ENCODE results near the gene ARL2BP. TPM values are rescaled to one million over a fixed set of nuclear protein-coding genes. Genes with fewer than 3 reads are reported as not detected.
A peak's percentile ranks its signal among the peaks of the same experiment; 100 is the strongest.

The ARL2BP gene
- total and polyA plus RNA-seq, 2 donors (not counting 1 experiment from before 2014, with no cell fraction given), result 32.5 to 38.8 TPM

- Mint-ChIP-seq H3K27ac (peak overlapping the region; percentile 73), H3K4me3 (peak overlapping the region; percentile 18), H3K27me3 (no peaks in the 10 kb centered on the region), H3K9me3 (ENCODE audit: insufficient read depth) (no peaks in the 10 kb centered on the region), H3K4me1 (peaks cover 37% of the 10 kb centered on the region)
- peaks cover 7% of the 10 kb centered on the region for H3K79me2 ChIP-seq (ENCODE audit: control insufficient read depth, insufficient read depth, low read length)
- peaks cover 3 to 10% of the 10 kb centered on the region in 2 experiments for H3K36me3 ChIP-seq (replicated peaks in 1 of 2; ENCODE audit: control extremely low read depth in 1 of 2, control insufficient read depth in 1 of 2, extremely low read depth in 1 of 2, insufficient read depth in 2 of 2, low read length in 1 of 2)
- DNase-seq, result peak; percentile 71
- TF ChIP-seq EZH2 (IDR thresholded peaks at IDR 0.05; ENCODE audit: borderline replicate concordance, insufficient read depth, low read depth, low read length, poor library complexity, severe bottlenecking) (no peak), CTCF (IDR thresholded peaks at IDR 0.05) (no peak)
- H3K9me3 ChIP-seq (ENCODE audit: control extremely low read depth in 1 of 3, control insufficient read depth in 2 of 3, insufficient read depth in 1 of 3, low read length in 2 of 3), result no peaks in the 10 kb centered on the region
- H3K27me3 ChIP-seq (replicated peaks in 1 of 4; ENCODE audit: control extremely low read depth in 1 of 4, control insufficient read depth in 3 of 4, insufficient read depth in 4 of 4, low read length in 3 of 4), result no peaks in the 10 kb centered on the region
- CTCF ChIA-PET, result interaction anchor here (1.3 to 1.5 kb wide), 2 partner anchors 9 to 177 kb away, joined by 4 to 5 read pairs; no protein-coding TSS in a partner anchor
- H3K4me1 ChIP-seq (ENCODE audit: control insufficient read depth in 2 of 2, insufficient read depth in 2 of 2, low read length in 2 of 2), result peaks cover 30 to 35% of the 10 kb centered on the region in 2 donors
- peak overlapping the region; percentile 52 for H3K4me2 ChIP-seq (replicated peaks; ENCODE audit: low read depth, low read length, poor library complexity, severe bottlenecking)
- H4K20me1 ChIP-seq (ENCODE audit: control insufficient read depth, insufficient read depth, low read length, poor library complexity, severe bottlenecking), result no peaks in the 10 kb centered on the region
- ATAC-seq (ENCODE audit: low read depth), result peak; percentile 19
- H3K9ac ChIP-seq (ENCODE audit: low read length), result no peak overlapping the region
- H3K27ac ChIP-seq (ENCODE audit: low read length in 2 of 2), result peak overlapping the region; percentile 54 to 73
- intact Hi-C loops (cut with micrococcal nuclease), result loop anchor here (5.0 to 10.0 kb wide), 3 partner anchors 176 to 764 kb away; partner anchors contain the start of genes HERPUD1, USB1 and ZNF319
- H2AFZ ChIP-seq (ENCODE audit: insufficient read depth, low read depth, low read length, poor library complexity, severe bottlenecking), result peak overlapping the region; percentile 5
- WGBS (ENCODE audit: insufficient coverage), result 18% methylated on average over 2 of the region's 2 CpGs
- peak overlapping the region in 1 of 5 experiments; percentile 29 for H3K4me3 ChIP-seq (ENCODE audit: control extremely low read depth in 1 of 5, extremely low read depth in 1 of 5, insufficient read depth in 1 of 5, low read depth in 2 of 5, low read length in 4 of 5)
- POLR2A ChIA-PET, result no interaction called here
These were observed 4.2 kb upstream of the ARL2BP start for GRCh38 chr16:57240851-57241250.

- Histone ChIP-seq H3K27me3 (replicated peaks in 1 of 4; ENCODE audit: control extremely low read depth in 1 of 4, control insufficient read depth in 3 of 4, insufficient read depth in 4 of 4, low read length in 3 of 4) (no peaks in the 10 kb centered on the region), H3K9me3 (ENCODE audit: control extremely low read depth in 1 of 3, control insufficient read depth in 2 of 3, insufficient read depth in 1 of 3, low read length in 2 of 3) (no peaks in the 10 kb centered on the region), H3K27ac (ENCODE audit: low read length in 2 of 2) (no peak overlapping the region), H3K36me3 (replicated peaks in 1 of 2; ENCODE audit: control extremely low read depth in 1 of 2, control insufficient read depth in 1 of 2, extremely low read depth in 1 of 2, insufficient read depth in 2 of 2, low read length in 1 of 2) (peaks cover 4 to 13% of the 10 kb centered on the region in 2 experiments), H2AFZ (ENCODE audit: insufficient read depth, low read depth, low read length, poor library complexity, severe bottlenecking) (no peak overlapping the region), H4K20me1 (ENCODE audit: control insufficient read depth, insufficient read depth, low read length, poor library complexity, severe bottlenecking) (no peaks in the 10 kb centered on the region), H3K4me2 (replicated peaks; ENCODE audit: low read depth, low read length, poor library complexity, severe bottlenecking) (no peak overlapping the region), H3K9ac (ENCODE audit: low read length) (no peak overlapping the region), H3K79me2 (ENCODE audit: control insufficient read depth, insufficient read depth, low read length) (peaks cover 7% of the 10 kb centered on the region), H3K4me3 (ENCODE audit: control extremely low read depth in 1 of 5, extremely low read depth in 1 of 5, insufficient read depth in 1 of 5, low read depth in 2 of 5, low read length in 4 of 5) (no peak overlapping the region), H3K4me1 (ENCODE audit: control insufficient read depth in 2 of 2, insufficient read depth in 2 of 2, low read length in 2 of 2) (peaks cover 26 to 33% of the 10 kb centered on the region in 2 donors)
- no peak for ATAC-seq (ENCODE audit: low read depth)
- 60% methylated on average over 1 of the region's 2 CpGs for WGBS (ENCODE audit: insufficient coverage)
- intact Hi-C loops (cut with micrococcal nuclease), result loop anchor here (5.0 to 10.0 kb wide), 3 partner anchors 175 to 762 kb away; partner anchors contain the start of genes HERPUD1, USB1 and ZNF319
- H3K4me1 Mint-ChIP-seq, result peaks cover 34% of the 10 kb centered on the region
- H3K27me3 Mint-ChIP-seq, result no peaks in the 10 kb centered on the region
- H3K9me3 Mint-ChIP-seq (ENCODE audit: insufficient read depth), result no peaks in the 10 kb centered on the region
- no peak for TF ChIP-seq CTCF (IDR thresholded peaks at IDR 0.05)
- TF ChIP-seq EZH2 (IDR thresholded peaks at IDR 0.05; ENCODE audit: borderline replicate concordance, insufficient read depth, low read depth, low read length, poor library complexity, severe bottlenecking), result no peak
- DNase-seq, result no peak
- H3K4me3 Mint-ChIP-seq, result peak overlapping the region; percentile 26
- POLR2A ChIA-PET, result no interaction called here
- CTCF ChIA-PET, result interaction anchor here (1.3 to 1.5 kb wide), 2 partner anchors 58 to 176 kb away, joined by 4 read pairs; no protein-coding TSS in a partner anchor
- no peak overlapping the region for H3K27ac Mint-ChIP-seq
These were observed 2.4 kb upstream of the ARL2BP start for GRCh38 chr16:57242650-57243049.

All from B cell (primary cell).